Adipocyte (in vitro differentiated cells): ENCODE measurements around the gene SLC46A1.

ENCODE experiments used
- DNase-seq: peaks from one replicate; pipeline ENCODE4 v3.0.0-alpha.2; 2015; ENCODE audit warnings: low read depth
- H3K27me3 ChIP-seq: replicated peaks from 2 replicates; pipeline ENCODE4 v1.7.0; 2013; ENCODE audit warnings: mild to moderate bottlenecking, low read length, moderate library complexity; ENCODE audit not compliant: control insufficient read depth, insufficient read depth
- H3K36me3 ChIP-seq: 2 replicates; pipeline ENCODE4 v1.7.0; 2013; ENCODE audit warnings: low read length, mild to moderate bottlenecking, moderate library complexity; ENCODE audit not compliant: control insufficient read depth, insufficient read depth, severe bottlenecking
- H3K4me1 ChIP-seq: 2 replicates; pipeline ENCODE4 v1.7.0; 2013; ENCODE audit warnings: mild to moderate bottlenecking, low read length, moderate library complexity; ENCODE audit not compliant: control insufficient read depth, insufficient read depth
- H3K4me3 ChIP-seq: 2 replicates; pipeline ENCODE4 v1.7.0; 2013; ENCODE audit warnings: mild to moderate bottlenecking, low read length, moderate library complexity
- H3K9ac ChIP-seq: 2 replicates; pipeline ENCODE4 v1.7.0; 2013; ENCODE audit warnings: mild to moderate bottlenecking, low read length, moderate library complexity
- H3K9me3 ChIP-seq: 2 replicates; pipeline ENCODE4 v1.7.0; 2013; ENCODE audit warnings: mild to moderate bottlenecking, low read length, moderate library complexity; ENCODE audit not compliant: control insufficient read depth

SLC46A1 gene

GRCh38 chr17:28346199-28346580 lies 59.8 kb downstream of the SLC46A1 start:
- no peaks in the 10 kb centered on the region for H3K27me3 ChIP-seq
- H3K4me3 ChIP-seq: no peak overlapping the region
- DNase-seq: no peak
- H3K9me3 ChIP-seq: no peaks in the 10 kb centered on the region
- H3K36me3 ChIP-seq: peaks cover 98% of the 10 kb centered on the region
- H3K4me1 ChIP-seq: peaks cover 17% of the 10 kb centered on the region
- H3K9ac ChIP-seq: no peak overlapping the region

GRCh38 chr17:28345419-28346198 lies 60.4 kb downstream of the SLC46A1 start:
- no peak overlapping the region for H3K4me3 ChIP-seq
- H3K9ac ChIP-seq: no peak overlapping the region
- DNase-seq: no peak
- H3K4me1 ChIP-seq: peaks cover 17% of the 10 kb centered on the region
- no peaks in the 10 kb centered on the region for H3K27me3 ChIP-seq
- H3K36me3 ChIP-seq: peaks cover 97% of the 10 kb centered on the region
- no peaks in the 10 kb centered on the region for H3K9me3 ChIP-seq
